Mucosa of descending colon (tissue), 3 donors: ENCODE results near the gene HAGHL. TPM values are rescaled to one million over a fixed set of nuclear protein-coding genes. Genes with fewer than 3 reads are reported as not detected.

Experiments used
- ATAC-seq: fragments of 200-7000 bp; cut with Tn5 transposase; one replicate; pipeline ENCODE4 v1.9.1; 2020; ENCODE audit warnings: mild to moderate bottlenecking, moderate library complexity
- DNase-seq, 3 donors: peaks; one replicate each; pipeline ENCODE4 v3.0.0-alpha.2; 2020
- H3K36me3 ChIP-seq: fragments of 200-600 bp; one replicate; pipeline ENCODE4 v1.8.0; 2021; ENCODE audit warnings: low read depth, mild to moderate bottlenecking
- H3K4me1 ChIP-seq: fragments of 200-600 bp; one replicate; pipeline ENCODE4 v1.8.0; 2021; ENCODE audit warnings: low read depth, mild to moderate bottlenecking
- H3K4me3 ChIP-seq: fragments of 200-600 bp; one replicate; pipeline ENCODE4 v1.8.0; 2021; ENCODE audit warnings: mild to moderate bottlenecking
- H3K9me3 ChIP-seq: fragments of 200-600 bp; one replicate; pipeline ENCODE4 v1.8.0; 2021; ENCODE audit warnings: mild to moderate bottlenecking
- intact Hi-C, 2 donors: fragments of 100-400 bp; cut with DNase I in 1 of 2; cut with micrococcal nuclease in 1 of 2; formaldehyde crosslinking; loops; one replicate each; pipeline versions ENCODE4 v1.11.0 to v1.11.1; 2022; cut with DNase I, micrococcal nuclease
- total RNA-seq, 3 donors: library from RNA; stranded (reverse); fragmentation: NEBNext Ultra II Directional in 2 of 3; extraction: Animal tissue kit (Norgen Biotek cat#: 25700) in 2 of 3; gene quantifications; one replicate each; pipeline versions ENCODE4 v1.2.1 to v1.2.4, GENCODE V29; 2021 to 2023
- TF ChIP-seq, protein P1 (sequence below): fragments of 200-600 bp; IDR thresholded peaks from one replicate; pipeline ENCODE4 v1.8.0; 2022; ENCODE audit warnings: antibody characterized with exemption, mild to moderate bottlenecking
- donor health status: DM: no; HTN: no; CAD: no; lungs with moderate emphysema.
- donor health status: DM: no; HTN: no; CAD: no.
- donor health status: DM: no; HTN: yes; CAD: no.

Gene HAGHL
- total RNA-seq, 3 donors from 2014 or later, result 1.9 to 6.6 (median 3.5) TPM

DNA sequence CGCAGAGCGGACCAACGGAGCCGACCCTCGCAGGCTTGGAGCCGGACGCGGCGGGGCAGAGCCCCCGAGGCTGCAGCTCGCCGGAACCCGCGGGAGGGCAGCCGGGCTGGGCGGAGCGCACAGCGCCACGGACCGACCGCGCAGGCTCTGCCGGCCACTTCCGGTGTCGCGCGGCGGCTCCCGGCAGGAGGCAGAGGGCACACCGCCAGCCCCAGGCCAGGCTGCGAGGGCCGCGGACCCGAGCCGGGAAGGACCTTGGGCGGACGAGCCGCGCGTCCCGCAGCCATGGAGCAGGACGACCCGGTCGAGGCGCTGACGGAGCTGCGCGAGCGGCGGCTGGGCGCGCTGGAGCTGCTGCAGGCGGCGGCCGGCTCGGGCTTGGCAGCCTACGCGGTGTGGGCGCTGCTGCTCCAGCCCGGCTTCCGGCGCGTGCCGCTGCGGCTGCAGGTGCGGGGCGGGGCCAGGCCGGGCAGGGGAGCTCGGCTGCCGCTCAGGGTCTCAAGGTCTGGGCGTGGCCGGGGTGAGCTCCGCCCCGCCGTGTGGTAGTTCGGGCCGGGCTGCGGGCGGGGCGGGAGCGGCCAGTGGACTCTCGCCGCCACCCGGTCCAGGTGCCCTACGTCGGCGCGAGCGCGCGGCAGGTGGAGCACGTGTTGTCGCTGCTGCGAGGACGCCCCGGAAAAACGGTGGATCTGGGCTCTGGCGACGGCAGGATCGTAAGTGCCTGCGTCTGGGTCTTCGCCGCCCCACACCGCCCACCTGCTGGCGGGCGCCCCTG lies 5.7 kb upstream of the HAGHL start, which contains the start of gene ANTKMT:
TSS of gene ANTKMT (plus strand) at position 157 of the 775 bp plus-strand sequence. CDS start at position 286, 129 bp downstream.
- intact Hi-C loops, result no loop called here
- DNase-seq (peak; percentile 88 to 93 (median 92)), ATAC-seq (peak; percentile 85)
- Histone ChIP-seq H3K36me3 (no peaks in the 10 kb centered on the region), H3K9me3 (no peaks in the 10 kb centered on the region), H3K4me3 (peak within 1 kb of the TSS; percentile 41), H3K4me1 (peaks cover 44% of the 10 kb centered on the region)
- TF ChIP-seq, protein P1, sequence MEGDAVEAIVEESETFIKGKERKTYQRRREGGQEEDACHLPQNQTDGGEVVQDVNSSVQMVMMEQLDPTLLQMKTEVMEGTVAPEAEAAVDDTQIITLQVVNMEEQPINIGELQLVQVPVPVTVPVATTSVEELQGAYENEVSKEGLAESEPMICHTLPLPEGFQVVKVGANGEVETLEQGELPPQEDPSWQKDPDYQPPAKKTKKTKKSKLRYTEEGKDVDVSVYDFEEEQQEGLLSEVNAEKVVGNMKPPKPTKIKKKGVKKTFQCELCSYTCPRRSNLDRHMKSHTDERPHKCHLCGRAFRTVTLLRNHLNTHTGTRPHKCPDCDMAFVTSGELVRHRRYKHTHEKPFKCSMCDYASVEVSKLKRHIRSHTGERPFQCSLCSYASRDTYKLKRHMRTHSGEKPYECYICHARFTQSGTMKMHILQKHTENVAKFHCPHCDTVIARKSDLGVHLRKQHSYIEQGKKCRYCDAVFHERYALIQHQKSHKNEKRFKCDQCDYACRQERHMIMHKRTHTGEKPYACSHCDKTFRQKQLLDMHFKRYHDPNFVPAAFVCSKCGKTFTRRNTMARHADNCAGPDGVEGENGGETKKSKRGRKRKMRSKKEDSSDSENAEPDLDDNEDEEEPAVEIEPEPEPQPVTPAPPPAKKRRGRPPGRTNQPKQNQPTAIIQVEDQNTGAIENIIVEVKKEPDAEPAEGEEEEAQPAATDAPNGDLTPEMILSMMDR, result no peak

DNA sequence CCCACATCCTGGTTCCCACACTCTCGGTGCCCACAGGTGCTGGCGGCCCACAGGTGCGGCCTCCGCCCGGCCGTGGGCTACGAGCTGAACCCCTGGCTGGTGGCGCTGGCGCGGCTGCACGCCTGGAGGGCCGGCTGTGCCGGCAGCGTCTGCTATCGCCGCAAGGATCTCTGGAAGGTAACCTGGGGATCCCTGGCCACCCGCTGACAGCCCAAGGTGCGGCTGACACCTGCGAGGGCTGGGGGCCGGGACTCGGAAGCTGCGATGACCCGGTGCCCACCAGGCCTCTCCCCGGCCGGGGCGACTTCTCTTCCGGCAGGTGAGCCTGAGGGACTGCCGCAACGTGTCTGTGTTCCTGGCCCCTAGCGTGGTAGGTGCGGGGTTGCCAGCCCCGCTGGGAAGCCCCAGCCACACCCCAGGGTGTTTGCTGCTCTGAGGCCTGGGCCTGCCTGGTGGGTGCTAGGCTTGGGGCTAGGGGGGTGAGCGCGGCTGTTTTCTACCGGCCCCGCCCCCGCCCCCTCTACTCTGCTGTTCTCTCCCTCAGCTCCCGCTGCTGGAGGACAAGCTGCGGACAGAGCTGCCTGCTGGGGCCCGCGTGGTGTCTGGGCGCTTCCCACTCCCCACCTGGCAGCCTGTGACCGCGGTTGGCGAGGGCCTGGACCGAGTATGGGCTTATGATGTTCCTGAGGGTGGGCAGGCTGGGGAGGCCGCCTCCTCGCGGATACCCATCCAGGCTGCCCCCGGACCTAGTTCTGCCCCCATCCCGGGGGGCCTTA lies 5.0 kb upstream of the HAGHL start:
- Histone ChIP-seq H3K4me3 (no peak overlapping the region), H3K36me3 (no peaks in the 10 kb centered on the region), H3K9me3 (no peaks in the 10 kb centered on the region), H3K4me1 (peaks cover 44% of the 10 kb centered on the region)
- TF ChIP-seq, protein P1, result no peak
- no peak for ATAC-seq
- DNase-seq, result peak in 1 of 3 donors; percentile 68
- intact Hi-C loops, result no loop called here

DNA sequence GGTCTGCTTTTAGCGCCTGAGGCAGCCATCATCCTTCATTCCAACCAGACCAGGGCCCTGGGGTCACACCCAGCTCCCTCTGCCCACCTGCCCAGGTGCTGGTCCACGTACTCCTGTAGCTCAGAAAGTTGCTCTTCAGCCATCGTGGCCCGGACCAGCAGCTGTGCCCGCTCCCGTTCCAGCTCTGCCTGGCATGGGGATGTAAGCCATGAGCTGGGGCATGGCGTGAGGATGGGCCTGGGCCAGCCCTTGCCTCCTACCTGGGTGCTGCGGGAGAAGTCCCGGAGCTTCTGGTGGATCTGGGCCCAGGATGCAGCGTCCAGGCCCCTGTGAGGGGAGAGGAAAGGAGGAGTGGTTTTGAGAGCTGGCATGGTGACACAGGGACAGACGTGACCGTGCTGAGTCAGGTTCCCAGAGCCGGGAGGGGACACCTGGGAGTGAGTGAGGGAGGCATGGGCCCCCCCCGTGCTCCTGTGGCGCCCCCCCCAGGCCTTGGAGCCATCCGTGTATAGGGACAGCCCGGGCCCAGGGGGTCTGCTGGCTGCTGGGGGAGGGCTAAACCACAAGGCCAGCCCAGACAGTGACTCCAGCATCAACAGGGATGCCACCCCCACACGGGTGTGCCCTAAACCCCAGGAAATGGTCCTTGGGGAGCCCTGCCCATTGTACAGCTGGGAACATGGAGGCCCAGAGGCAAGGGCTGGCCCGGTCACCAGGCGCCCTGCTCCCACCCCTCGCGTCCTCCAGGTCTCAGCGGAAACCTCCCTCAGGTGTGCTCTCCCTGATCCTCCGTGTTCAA lies 3.9 kb upstream of the HAGHL start:
- intact Hi-C loops, result no loop called here

DNA sequence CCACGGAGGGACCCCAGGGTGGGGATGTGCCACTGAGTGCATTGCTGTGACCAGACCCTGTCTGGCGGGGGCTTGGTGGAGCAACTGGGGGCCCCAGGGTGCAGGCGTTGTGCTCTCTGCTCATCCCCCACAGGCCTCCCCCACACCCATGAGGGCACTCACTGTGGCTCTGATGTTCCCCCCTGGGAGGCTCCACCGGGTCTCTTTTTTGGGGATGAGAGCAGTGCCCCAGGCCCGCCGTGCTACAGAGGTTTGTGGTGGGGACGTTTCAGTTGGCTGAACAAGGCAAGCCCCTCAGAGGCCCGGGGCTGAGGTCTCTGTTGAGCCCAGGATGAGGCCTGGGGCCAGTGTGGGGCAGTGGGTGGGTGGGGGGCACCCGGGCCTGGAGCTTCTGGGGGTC lies 3.2 kb upstream of the HAGHL start:
- intact Hi-C loops, result no loop called here
- peaks cover 47% of the 10 kb centered on the region for H3K4me1 ChIP-seq
- TF ChIP-seq, protein P1, result no peak

More for the DNA sequence above, 3.9 kb upstream of the HAGHL start:
- ATAC-seq, result no peak
- H3K36me3 ChIP-seq, result no peaks in the 10 kb centered on the region
- no peaks in the 10 kb centered on the region for H3K9me3 ChIP-seq
- no peak for DNase-seq
- TF ChIP-seq, protein P1, result no peak
- H3K4me1 ChIP-seq, result peaks cover 49% of the 10 kb centered on the region
- no peak overlapping the region for H3K4me3 ChIP-seq

More for the DNA sequence above, 3.2 kb upstream of the HAGHL start:
- DNase-seq (no peak), ATAC-seq (no peak)
- Histone ChIP-seq H3K9me3 (no peaks in the 10 kb centered on the region), H3K4me3 (no peak overlapping the region), H3K36me3 (no peaks in the 10 kb centered on the region)
